HG03520 (cell line): ENCODE results near the gene NQO2.

ENCODE experiments used
- ATAC-seq: cut with Tn5 transposase; IDR thresholded peaks from one replicate; pipeline ENCODE4 v1.9.1; 2021; ENCODE audit warnings: mild to moderate bottlenecking, moderate library complexity; ENCODE audit not compliant: unreplicated experiment

NQO2 gene, protein sequence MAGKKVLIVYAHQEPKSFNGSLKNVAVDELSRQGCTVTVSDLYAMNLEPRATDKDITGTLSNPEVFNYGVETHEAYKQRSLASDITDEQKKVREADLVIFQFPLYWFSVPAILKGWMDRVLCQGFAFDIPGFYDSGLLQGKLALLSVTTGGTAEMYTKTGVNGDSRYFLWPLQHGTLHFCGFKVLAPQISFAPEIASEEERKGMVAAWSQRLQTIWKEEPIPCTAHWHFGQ

DNA sequence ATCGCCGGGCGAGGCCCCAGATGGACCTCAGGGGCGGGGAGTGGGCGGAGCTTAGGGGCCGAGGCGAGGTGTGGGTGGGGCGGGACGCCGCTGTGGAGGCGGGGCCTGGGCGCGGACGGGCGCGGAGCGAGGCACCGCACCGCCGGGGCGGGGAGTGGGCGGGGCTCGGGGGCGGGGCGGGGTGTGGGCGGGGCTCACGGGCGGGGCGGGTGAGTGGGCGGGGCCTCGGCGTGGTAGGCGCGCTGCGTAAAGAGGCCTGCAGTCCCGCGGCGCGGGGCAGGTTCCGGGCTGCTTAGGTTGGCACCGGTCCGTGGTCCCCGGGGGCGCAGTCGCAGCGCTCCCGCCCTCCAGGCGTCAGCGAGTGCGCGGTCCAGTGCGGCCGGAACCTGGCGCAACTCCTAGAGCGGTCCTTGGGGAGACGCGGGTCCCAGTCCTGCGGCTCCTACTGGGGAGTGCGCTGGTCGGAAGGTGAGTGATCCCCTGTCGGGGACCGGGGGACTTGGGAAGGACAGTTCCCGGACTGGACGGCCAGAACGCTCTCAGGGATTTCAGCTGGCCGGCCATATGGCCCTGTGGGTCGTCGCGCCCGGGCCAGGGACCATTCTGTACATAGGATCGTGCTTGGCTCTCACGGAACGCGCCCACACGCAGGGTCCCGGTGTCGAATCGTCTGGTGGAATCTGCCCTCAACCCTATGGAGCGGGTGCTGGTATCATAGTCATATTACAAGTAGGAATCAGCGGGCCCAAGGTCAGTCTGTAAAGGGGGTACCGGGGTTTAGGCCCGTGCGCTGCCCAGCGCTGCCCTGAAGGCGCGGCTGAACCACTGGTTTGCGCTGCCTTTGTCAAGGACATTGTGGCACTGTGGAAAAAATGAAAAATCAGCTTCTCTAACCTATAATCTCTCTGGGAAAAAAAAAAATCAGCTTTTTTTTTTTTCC lies at the start of gene NQO2:
NQO2 (plus strand) TSS at position 277 of the 940 bp plus-strand sequence. CDS start 6,659 bp downstream, outside the sequence.
- ATAC-seq, result peak; percentile 51

DNA sequence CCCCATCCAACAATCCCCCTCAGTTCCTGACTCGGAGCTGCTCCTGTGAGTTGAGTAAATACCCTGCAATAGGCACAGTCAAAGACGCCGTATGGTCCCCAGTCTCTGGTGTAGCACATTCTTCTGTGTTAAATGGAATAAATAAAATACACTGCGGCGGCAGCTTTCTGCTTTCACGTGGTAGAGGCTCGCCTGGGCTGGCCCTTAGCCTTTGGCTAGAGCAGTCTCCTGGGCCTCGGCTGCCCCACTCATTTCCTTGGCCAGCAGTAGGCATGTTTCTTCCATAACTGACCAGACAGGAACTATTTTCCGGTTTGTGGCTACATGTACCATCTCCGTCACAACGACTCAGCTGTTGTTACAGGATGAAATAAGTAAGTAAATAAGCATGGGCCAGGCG lies 49.0 kb upstream of the NQO2 start:
- ATAC-seq, result no peak

DNA sequence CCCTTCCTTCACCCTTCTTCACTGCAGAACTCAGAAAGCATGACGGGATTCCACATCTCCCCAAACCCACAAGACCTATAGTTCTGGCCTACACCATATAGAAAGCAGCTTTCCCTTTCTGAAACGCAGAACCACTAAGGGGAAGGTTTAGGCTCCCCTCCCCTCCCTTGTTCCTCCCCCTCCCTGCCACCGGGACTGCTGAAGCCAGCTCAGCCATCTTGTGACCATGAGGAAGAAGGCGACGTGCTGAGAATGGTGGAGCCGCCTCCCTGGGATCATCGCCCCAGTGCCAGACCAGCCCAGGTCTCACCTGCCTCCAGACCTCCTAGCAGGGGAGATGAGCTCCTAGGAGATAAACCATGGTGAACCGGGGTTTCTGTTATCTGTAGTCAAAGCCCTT lies 48.0 kb upstream of the NQO2 start:
- no peak for ATAC-seq

GRCh38 chr6:2952557-2953095 lies 47.1 kb upstream of the NQO2 start:
- no peak for ATAC-seq

GRCh38 chr6:2953098-2953497 lies 46.6 kb upstream of the NQO2 start:
- no peak for ATAC-seq

GRCh38 chr6:2956930-2957685 lies 42.6 kb upstream of the NQO2 start:
- no peak for ATAC-seq

DNA sequence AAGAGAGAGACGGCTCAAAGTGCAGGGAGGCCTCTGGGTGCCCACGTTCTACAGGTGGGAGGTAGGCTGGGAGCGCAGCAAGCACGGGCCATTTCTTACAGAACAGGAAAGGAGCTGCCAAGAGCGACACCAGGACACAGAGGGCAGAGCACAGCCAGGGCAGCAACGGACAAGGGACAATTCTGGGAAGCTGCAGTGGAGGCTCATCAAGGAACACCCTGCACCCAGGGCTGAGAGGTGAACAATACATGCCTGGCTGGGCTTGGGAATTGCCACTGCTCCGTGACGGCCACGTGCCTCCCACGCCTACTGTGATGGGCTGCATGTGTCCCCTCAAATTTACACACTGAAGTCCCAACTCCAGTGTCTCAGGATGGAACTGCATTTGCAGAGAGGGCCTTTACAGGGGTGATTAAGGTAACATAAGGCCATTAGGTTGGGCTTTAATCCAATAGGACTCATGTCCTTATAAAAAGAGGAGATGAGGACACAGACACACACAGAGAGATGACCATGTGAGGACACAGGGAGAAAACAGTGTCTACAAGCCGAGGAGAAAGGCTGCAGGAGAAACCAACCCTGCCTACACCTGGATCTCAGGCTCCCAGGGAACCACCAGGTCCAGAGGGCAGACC lies 41.9 kb upstream of the NQO2 start:
- ATAC-seq, result no peak

DNA sequence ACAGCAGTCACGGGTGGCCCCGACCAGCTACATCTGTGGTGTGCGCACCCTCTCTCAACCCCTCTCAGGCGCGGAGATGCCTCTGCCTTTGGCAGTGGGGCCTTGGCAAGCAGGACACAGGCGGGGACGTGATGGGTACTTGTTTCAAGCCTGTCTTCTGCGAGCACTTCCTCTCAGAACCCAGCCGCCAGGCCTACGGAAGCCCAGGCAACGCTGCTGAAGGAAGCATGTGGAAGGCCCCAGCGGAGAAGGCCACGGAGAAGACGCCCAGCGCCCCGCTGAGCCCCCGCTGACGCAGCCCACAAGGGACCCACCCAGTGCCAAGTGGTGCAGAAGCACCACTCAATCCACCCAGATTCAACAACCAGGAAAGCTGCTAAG lies 41.4 kb upstream of the NQO2 start:
- no peak for ATAC-seq

GRCh38 chr6:2958776-2959175 lies 40.9 kb upstream of the NQO2 start:
- ATAC-seq, result no peak

GRCh38 chr6:2959909-2960719 lies 39.6 kb upstream of the NQO2 start:
- ATAC-seq, result no peak

GRCh38 chr6:2960935-2961334 lies 38.8 kb upstream of the NQO2 start:
- no peak for ATAC-seq

DNA sequence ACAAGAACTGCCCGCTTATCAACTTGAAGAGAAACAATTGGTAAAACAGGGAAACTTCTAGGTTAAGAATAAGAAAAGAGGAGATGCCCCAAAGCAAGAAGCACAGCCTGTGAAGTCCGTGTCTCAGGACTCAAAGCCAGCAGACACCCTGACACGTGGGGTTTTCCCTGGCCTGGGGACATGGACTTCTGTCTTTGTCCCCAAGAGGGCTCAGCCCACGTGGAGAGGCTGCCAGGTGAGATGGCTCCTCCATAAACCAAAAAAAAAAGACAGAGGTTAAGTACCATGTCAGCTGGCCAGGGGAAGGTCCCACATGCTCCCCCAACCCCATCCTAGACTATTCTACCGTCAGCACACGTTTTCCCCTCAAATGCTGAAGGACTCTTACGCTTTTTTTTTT lies 38.2 kb upstream of the NQO2 start:
- ATAC-seq, result no peak

DNA sequence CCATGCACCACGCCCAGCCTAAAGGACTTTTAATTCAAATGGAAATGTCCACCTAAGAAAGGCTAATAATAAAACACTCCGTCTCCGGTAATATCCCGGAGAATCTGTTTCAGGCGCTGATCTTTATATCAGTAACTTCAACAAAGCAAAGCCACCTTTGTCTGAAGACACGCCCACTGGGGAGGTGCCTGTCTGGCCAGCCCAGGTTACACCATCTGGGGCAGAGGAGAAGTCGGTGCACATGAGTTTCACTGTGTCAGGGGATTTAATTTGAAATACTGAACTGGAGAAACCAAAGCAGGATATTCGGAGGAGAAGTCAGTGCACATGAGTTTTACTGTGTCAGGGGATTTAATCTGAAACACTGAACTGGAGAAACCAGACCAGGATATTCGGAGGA lies 37.7 kb upstream of the NQO2 start:
- no peak for ATAC-seq

DNA sequence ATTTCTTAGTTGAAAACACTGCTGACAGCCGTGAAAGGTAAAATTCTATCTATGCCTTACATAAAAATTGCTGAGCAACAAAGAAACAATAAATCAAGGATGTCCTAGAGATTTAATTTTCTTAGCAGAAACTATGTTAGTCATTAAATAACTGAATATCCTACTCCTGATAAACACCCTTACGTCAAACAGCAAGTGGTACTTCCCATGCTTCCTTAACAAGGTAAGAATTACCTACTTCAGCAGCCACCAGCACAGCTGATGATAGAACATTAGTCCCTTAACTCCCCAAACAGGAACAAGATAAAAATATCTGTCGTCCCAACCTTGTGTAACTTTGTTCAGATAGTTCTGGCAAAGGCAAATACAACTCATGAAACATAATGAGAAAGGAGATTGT lies 37.1 kb upstream of the NQO2 start:
- no peak for ATAC-seq

- no peak for ATAC-seq
Measured at GRCh38 chr6:2963756-2964155, 35.9 kb upstream of the NQO2 start.

DNA sequence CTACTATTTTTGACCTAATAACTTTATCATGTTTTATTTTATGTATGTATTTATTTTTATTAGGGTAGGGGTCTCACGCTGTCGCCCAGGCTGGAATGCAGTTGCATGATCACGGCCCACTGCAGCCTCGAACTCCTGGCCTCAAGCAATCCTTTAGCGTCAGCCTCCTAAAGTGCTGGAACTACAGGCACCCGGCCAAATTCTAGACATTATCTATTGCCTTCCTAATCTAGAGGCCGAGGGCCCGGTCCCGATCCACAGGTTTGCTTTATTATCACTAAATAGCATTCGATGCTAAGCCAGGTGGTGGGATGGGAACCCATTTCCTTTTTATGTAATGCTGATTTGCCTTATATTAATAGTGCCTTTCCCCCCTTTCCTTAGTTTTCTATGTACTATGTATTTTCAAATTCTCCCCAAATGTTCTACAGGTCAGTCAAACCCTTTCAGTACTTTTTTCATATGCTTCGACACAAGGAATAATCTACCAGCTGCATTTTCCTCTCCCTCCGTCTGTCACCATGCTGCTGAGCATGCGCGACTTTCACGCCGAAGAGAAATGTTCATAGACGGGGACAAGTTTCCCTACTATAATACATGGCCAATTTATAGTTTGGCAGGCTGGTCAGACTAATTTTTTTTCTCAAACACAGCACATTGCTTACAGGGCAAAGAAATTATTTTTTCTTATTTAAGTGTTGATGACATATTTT lies 34.7 kb upstream of the NQO2 start:
- no peak for ATAC-seq

DNA sequence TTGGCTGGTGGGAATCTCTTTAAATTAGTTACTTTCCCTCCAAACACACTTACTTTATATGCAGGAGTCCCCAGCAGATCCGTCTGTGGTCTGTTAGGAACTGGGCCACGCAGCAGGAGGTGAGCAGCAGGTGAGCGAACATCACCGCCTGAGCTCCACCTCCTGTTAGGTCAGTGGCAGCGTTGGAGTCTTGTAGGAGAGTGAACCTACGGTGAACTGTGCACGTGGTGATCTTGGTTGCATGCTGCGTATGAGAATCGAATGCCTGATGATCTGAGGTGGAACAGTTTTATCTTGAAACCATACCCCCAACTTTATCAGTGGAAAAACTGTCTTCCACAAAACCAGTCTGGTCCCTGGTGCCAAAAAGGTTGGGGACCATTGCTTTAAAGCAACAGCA lies 33.3 kb upstream of the NQO2 start:
- ATAC-seq, result no peak

DNA sequence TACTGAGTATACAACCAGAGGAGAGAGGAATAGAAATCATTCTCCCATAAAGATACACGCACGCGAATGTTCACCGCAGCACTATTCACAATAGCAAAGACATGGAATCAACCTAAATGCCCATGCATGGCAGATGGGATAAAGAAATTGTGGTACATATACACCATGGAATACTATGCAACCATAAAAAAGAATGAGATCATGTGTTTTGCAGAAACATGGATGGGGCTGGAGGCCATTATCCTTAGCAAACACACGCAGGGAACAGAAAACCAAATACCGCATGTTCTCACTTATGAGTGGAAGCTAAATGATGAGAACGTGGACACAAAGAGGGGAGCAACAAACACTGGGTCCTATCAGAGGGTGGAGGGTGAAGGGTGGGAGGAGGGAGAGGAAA lies 31.8 kb upstream of the NQO2 start:
- no peak for ATAC-seq

GRCh38 chr6:2968600-2969135 lies 31.0 kb upstream of the NQO2 start:
- no peak for ATAC-seq
